OCI-LY1 (cell line): Measurements from ENCODE around the gene DPM2.
A peak's percentile ranks its signal among the peaks of the same experiment; 100 is the strongest.

ENCODE experiments used
- H2AFZ ChIP-seq: fragments of 200-600 bp; sonication (generic), shearing (Covaris generic); 2 replicates; pipeline ENCODE4 v1.6.0; 2014; ENCODE audit warnings: antibody characterized with exemption, mild to moderate bottlenecking, low read length
- H3F3A ChIP-seq: fragments of 200-600 bp; sonication (generic), shearing (Covaris generic); 2 replicates; pipeline ENCODE4 v1.6.0; 2014; ENCODE audit warnings: mild to moderate bottlenecking, antibody characterized with exemption, low read length, moderate library complexity; ENCODE audit not compliant: insufficient read depth
- H3K27ac ChIP-seq: fragments of 200-600 bp; sonication (generic); 2 replicates; pipeline ENCODE4 v1.5.1; 2014; ENCODE audit warnings: low read length, mixed run types, mild to moderate bottlenecking, low read depth; ENCODE audit not compliant: poor library complexity, severe bottlenecking
- H3K27me3 ChIP-seq: fragments of 200-600 bp; sonication (generic); 2 replicates; pipeline ENCODE4 v1.6.0; 2014; ENCODE audit warnings: antibody characterized with exemption, mild to moderate bottlenecking, low read length, moderate library complexity; ENCODE audit not compliant: insufficient read depth
- H3K36me3 ChIP-seq: fragments of 200-600 bp; sonication (generic); 2 replicates; pipeline ENCODE4 v1.6.1; 2014; ENCODE audit warnings: mild to moderate bottlenecking, antibody characterized with exemption, low read length, moderate library complexity, mixed read lengths; ENCODE audit not compliant: insufficient read depth
- H3K4me1 ChIP-seq: fragments of 200-600 bp; sonication (generic); 2 replicates; pipeline ENCODE4 v1.5.1; 2014; ENCODE audit warnings: mild to moderate bottlenecking, low read length, moderate library complexity; ENCODE audit not compliant: insufficient read depth, severe bottlenecking
- H3K4me2 ChIP-seq: fragments of 200-600 bp; sonication (generic), shearing (Covaris generic); 2 replicates; pipeline ENCODE4 v1.6.1; 2014; ENCODE audit warnings: low read length
- H3K4me3 ChIP-seq: fragments of 200-600 bp; sonication (generic); 2 replicates; pipeline ENCODE4 v1.5.1; 2014; ENCODE audit warnings: low read length, low read depth, mild to moderate bottlenecking, mixed read lengths; ENCODE audit not compliant: poor library complexity, severe bottlenecking
- H3K79me2 ChIP-seq: fragments of 200-600 bp; shearing (Covaris generic); 2 replicates; pipeline ENCODE4 v1.6.1; 2016; ENCODE audit warnings: mixed run types, low read length, mixed read lengths; ENCODE audit not compliant: insufficient read depth
- H3K9ac ChIP-seq: fragments of 200-600 bp; sonication (generic), shearing (Covaris generic); 2 replicates; pipeline ENCODE4 v1.6.1; 2014; ENCODE audit warnings: mild to moderate bottlenecking, low read length, mixed read lengths
- H3K9me2 ChIP-seq: fragments of 200-600 bp; sonication (generic), shearing (Covaris generic); 2 replicates; pipeline ENCODE4 v1.6.1; 2014; ENCODE audit warnings: low read depth, mild to moderate bottlenecking, low read length, mixed read lengths
- H3K9me3 ChIP-seq: fragments of 200-600 bp; shearing (Covaris generic); 2 replicates; pipeline ENCODE4 v1.6.1; 2014; ENCODE audit warnings: low read length, mixed read lengths
- H4K20me1 ChIP-seq: fragments of 200-600 bp; sonication (generic), shearing (Covaris generic); 2 replicates; pipeline ENCODE4 v1.6.0; 2016; ENCODE audit warnings: mild to moderate bottlenecking, low read length; ENCODE audit not compliant: insufficient read depth
- CTCF ChIP-seq: fragments of 200-600 bp; sonication (generic), shearing (Covaris generic); IDR thresholded peaks from 2 replicates; pipeline ENCODE4 v1.5.1; 2017; ENCODE audit warnings: mild to moderate bottlenecking, antibody characterized with exemption, low read length, moderate library complexity, mixed read lengths
- EZH2 ChIP-seq: fragments of 200-600 bp; sonication (generic), shearing (Covaris generic); IDR thresholded peaks from 2 replicates; pipeline ENCODE4 v1.8.0; 2017; ENCODE audit warnings: borderline replicate concordance, mixed run types, mild to moderate bottlenecking, antibody characterized with exemption, low read length, moderate library complexity, mixed read lengths

The DPM2 gene

GRCh38 chr9:127908660-127908926 lies 29.1 kb downstream of the DPM2 start:
- H3K4me3 ChIP-seq: no peak overlapping the region
- peaks cover 45% of the 10 kb centered on the region for H3K36me3 ChIP-seq
- H3K4me2 ChIP-seq: no peak overlapping the region
- H3K4me1 ChIP-seq: peaks cover 63% of the 10 kb centered on the region
- no peak for TF ChIP-seq CTCF
- TF ChIP-seq EZH2: no peak
- peaks cover 18% of the 10 kb centered on the region for H3F3A ChIP-seq
- no peak overlapping the region for H3K9ac ChIP-seq
- H3K27me3 ChIP-seq: no peaks in the 10 kb centered on the region
- no peaks in the 10 kb centered on the region for H3K9me3 ChIP-seq
- H3K79me2 ChIP-seq: no peaks in the 10 kb centered on the region
- H4K20me1 ChIP-seq: no peaks in the 10 kb centered on the region
- H3K9me2 ChIP-seq: no peaks in the 10 kb centered on the region
- H3K27ac ChIP-seq: no peak overlapping the region
- no peak overlapping the region for H2AFZ ChIP-seq

- peaks cover 42% of the 10 kb centered on the region for H3K36me3 ChIP-seq
- H3K27ac ChIP-seq: no peak overlapping the region
- H3K4me1 ChIP-seq: peaks cover 68% of the 10 kb centered on the region
- H3K27me3 ChIP-seq: no peaks in the 10 kb centered on the region
- H3F3A ChIP-seq: peaks cover 22% of the 10 kb centered on the region
- no peaks in the 10 kb centered on the region for H3K9me2 ChIP-seq
- no peaks in the 10 kb centered on the region for H3K79me2 ChIP-seq
- H3K9me3 ChIP-seq: no peaks in the 10 kb centered on the region
- no peak for TF ChIP-seq CTCF
- no peak for TF ChIP-seq EZH2
- H3K9ac ChIP-seq: no peak overlapping the region
- H3K4me2 ChIP-seq: no peak overlapping the region
- H3K4me3 ChIP-seq: no peak overlapping the region
- H4K20me1 ChIP-seq: no peaks in the 10 kb centered on the region
- H2AFZ ChIP-seq: no peak overlapping the region
These were observed 29.6 kb downstream of the DPM2 start for GRCh38 chr9:127907867-127908659.

DNA sequence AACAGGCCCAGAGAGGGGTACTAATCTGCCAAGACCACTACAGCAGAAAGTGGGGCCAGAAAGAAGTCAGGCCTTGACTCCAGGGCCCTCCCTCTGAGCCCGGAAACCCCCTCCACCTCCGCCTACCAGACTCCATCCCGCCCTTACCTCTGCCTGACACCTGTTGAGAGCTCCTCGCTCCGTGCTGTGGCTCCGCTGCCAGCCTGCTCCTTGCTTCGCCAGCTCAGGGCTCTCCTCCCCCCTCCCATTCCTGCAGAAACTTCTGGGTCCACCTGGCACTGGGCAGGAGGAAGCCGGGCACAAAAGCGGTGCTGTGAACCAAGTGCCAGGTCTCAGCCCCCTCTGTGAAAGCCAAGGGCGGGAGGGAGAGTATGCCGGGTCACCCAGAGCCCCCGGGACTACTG lies 31.9 kb downstream of the DPM2 start:
- H3K27ac ChIP-seq: peak overlapping the region; percentile 99
- no peak for TF ChIP-seq CTCF
- no peak overlapping the region for H2AFZ ChIP-seq
- peaks cover 22% of the 10 kb centered on the region for H3F3A ChIP-seq
- peak overlapping the region; percentile 69 for H3K9ac ChIP-seq
- H3K4me2 ChIP-seq: peak overlapping the region; percentile 66
- H3K4me3 ChIP-seq: peak overlapping the region; percentile 46
- H3K79me2 ChIP-seq: no peaks in the 10 kb centered on the region
- H4K20me1 ChIP-seq: no peaks in the 10 kb centered on the region
- peaks cover 25% of the 10 kb centered on the region; the same call in 1 of the 2 replicates for H3K36me3 ChIP-seq
- no peaks in the 10 kb centered on the region for H3K27me3 ChIP-seq
- no peaks in the 10 kb centered on the region for H3K9me2 ChIP-seq
- peaks cover 65% of the 10 kb centered on the region for H3K4me1 ChIP-seq
- H3K9me3 ChIP-seq: no peaks in the 10 kb centered on the region
